Motor neuron (in vitro differentiated cells): ENCODE measurements around the gene CDH22. TPM values are rescaled to one million over a fixed set of nuclear protein-coding genes. Genes with fewer than 3 reads are reported as not detected.

Source experiments
- ATAC-seq, 8 experiments: fragments of 200-7000 bp; cut with Tn5 transposase; replicated peaks in 6 of 8; 2 replicates each; pipeline ENCODE4 v1.8.0; 2021; ENCODE audit warnings: mild to moderate bottlenecking in 8 of 8, moderate library complexity in 8 of 8
- H3K27ac ChIP-seq, 2 donors: fragments of 250-450 bp; sonication (Bioruptor Pico); 2 replicates each; pipeline ENCODE4 v1.9.0; 2021; ENCODE audit warnings: antibody characterized with exemption in 2 of 2, mild to moderate bottlenecking in 2 of 2, moderate library complexity in 1 of 2
- H3K4me1 ChIP-seq, 2 donors: fragments of 250-450 bp; sonication (Bioruptor Pico); replicated peaks in 1 of 2; 2 replicates each; pipeline ENCODE4 v1.6.1; 2021; ENCODE audit warnings: antibody characterized with exemption in 2 of 2, mild to moderate bottlenecking in 2 of 2, moderate library complexity in 1 of 2
- H3K4me3 ChIP-seq, 5 donors: fragments of 250-450 bp; sonication (Bioruptor Pico); 2 replicates each; pipeline ENCODE4 v1.9.0; 2021; ENCODE audit warnings: antibody characterized with exemption in 5 of 5, mild to moderate bottlenecking in 5 of 5, moderate library complexity in 4 of 5
- WGBS, 10 experiments: fragments of 450-650 bp; shearing (Covaris generic); methylation state at CpG; one replicate each; pipeline ENCODE4 v1.0.0; 2022; 5-methylcytosine and 5-hydroxymethylcytosine counted together
- in situ Hi-C, 9 experiments: fragments of 400-800 bp; cut with MboI; loops; one replicate each; pipeline ENCODE4 v1.15.0; 2021; ENCODE audit warnings: low sequenced_read_pairs in 9 of 9, low pct_unique_long_range_greater_than_20kb in 2 of 9; ENCODE audit not compliant: unreplicated experiment in 9 of 9
- total RNA-seq, 8 experiments: library from RNA; unstranded; fragments of 300-600 nt; gene quantifications; 2 replicates each; pipeline versions ENCODE4 v1.2.3 to v1.2.4, GENCODE V29; 2022

The CDH22 gene
- total RNA-seq, 8 experiments from 2014 or later, result 0.36 to 4.4 (median 2.3) TPM

DNA sequence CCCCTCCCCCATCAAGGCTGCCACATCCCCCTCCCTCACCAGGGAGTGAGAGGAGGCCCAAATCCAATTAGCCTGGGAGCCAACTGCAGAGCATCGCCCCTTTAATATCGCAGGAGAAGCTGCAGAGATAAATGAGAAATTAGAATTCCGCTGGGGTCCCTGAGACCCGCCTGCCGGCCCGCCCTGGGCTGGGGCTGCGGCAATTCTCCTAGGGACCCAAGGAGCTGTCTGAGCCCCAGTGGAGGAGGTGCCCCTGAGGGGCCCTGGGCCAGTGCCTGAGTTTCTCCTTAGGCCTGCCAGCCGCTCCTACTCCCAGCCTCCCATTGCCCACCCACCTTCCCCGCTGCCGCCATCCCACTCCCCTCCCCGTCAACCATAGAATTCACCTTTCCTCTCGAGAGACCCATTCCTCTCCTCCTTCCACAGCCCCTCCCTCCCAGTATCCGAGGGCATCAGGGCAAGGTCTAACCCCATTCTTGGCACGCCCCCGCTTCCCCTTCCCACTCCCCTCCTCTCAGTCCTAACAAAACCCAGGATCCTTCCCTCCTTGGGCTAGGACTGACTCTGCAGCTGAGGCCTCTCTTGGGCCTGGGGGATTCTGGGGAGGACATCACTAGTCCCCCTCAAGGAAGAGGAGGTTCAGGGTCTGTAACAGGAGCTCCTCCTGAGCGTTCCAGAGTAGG lies 20.0 kb upstream of the CDH22 start:
- WGBS, 10 experiments, result 13 to 90% (median 50%) methylated on average over 2 to 8 of the region's 16 CpGs; no CpG with 5 or more reads in 7 of the 10 experiments
- peaks cover 54 to 68% of the 10 kb centered on the region in 2 donors for H3K4me1 ChIP-seq
- H3K4me3 ChIP-seq, result no peak overlapping the region
- in situ Hi-C loops, result loop anchor here in 3 of 9 experiments (25.0 kb wide), 2 partner anchors 191 to 316 kb away; partner anchors contain the start of gene MMP9 (in 1 of the 3)
- no peak overlapping the region for H3K27ac ChIP-seq
- peak in 5 of 8 experiments; percentile 8 to 38 (median 21) for ATAC-seq

DNA sequence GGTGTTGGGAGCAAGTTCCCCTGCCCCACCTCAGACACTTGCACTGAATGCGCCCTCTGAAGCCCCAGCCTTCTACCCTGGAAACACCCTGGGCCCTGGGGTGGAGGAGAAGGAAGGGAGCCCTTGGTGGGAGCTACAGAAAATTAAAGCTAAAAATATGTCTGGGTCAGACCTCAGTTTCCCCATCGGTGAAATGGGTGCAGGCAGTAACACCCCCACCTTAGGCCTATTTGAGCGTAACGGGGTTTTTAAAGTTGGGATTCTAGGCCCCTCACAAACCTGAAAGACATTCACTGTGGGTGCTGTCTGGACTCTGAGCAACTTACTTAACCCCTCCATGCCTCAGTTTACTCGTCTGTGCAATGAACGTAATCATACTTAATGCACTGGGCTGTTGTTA lies 19.3 kb upstream of the CDH22 start:
- Histone ChIP-seq H3K4me3 (no peak overlapping the region), H3K4me1 (peaks cover 46 to 60% of the 10 kb centered on the region in 2 donors), H3K27ac (no peak overlapping the region)
- WGBS, 10 experiments, result 42 to 100% (median 84%) methylated on average over 1 to 4 of the region's 6 CpGs; no CpG with 5 or more reads in 3 of the 10 experiments
- in situ Hi-C loops, result loop anchor here in 3 of 9 experiments (25.0 kb wide), 2 partner anchors 190 to 315 kb away; partner anchors contain the start of gene MMP9 (in 1 of the 3)
- ATAC-seq, result no peak

DNA sequence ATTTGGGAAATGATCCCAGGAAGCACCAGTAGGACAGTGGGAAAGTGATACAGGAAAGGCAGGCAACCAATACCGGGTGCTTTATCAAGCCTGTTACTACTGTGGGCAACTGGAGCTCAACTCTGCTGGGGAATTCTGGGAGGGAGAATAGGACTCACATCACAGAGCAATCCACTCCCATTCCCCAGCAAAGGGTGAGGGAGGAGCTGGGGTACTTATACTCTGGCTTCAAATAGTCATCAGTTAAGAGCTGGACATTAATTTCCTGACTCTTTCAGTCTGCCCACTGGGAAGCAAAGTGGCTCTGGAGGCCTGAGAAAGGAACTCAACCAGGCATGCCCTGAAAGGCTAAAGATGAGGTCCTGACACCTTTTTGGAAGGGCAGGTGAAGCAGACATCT lies 17.5 kb upstream of the CDH22 start:
- peaks cover 43 to 53% of the 10 kb centered on the region in 2 donors for H3K4me1 ChIP-seq
- peak in 5 of 8 experiments; percentile 46 to 76 (median 65) for ATAC-seq
- 0 to 100% (median 69%) methylated on average over 1 of the region's 1 CpG; no CpG with 5 or more reads in 6 of the 10 experiments for WGBS, 10 experiments
- no peak overlapping the region for H3K4me3 ChIP-seq
- in situ Hi-C loops, result loop anchor here in 3 of 9 experiments (25.0 kb wide), 2 partner anchors 188 to 313 kb away; partner anchors contain the start of gene MMP9 (in 1 of the 3)
- no peak overlapping the region for H3K27ac ChIP-seq

DNA sequence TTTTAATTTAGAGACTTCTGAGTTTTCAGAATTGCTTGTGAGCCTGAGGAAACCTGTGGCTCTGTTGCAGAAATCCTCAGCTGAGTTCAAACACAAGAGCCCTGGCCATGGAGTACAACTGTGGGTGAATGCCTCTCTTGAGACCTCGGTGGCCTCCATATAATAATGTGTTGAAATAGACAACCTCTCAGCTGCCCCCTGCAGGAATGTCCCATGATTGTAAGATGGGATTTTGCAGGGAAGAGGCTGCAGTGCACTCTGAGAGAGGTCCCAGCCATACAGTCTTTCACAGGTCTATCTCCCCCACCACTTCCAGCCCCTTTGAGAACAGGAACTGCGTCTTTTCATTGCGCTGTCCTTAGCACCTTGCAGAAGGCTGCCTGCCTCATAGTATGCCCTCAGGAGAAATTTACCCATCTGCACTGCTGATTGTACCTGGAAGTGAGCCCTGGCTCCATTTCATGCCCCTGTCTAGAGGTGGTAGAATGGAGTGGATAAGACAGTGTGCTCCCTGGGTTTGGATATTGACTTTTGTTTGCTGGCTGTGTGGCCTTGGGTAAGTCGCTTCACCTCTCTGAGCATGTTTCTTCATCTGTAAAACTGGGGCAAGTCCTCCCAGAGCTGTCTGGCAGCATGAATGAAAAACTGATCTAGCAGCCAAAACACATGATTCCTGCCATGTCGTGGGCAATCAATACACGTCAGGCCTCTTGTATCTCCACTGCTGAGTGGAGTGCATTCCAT lies 16.8 kb upstream of the CDH22 start:
- ATAC-seq, result peak in 4 of 8 experiments; percentile 7 to 80 (median 67)
- in situ Hi-C loops, result loop anchor here in 6 of 9 experiments (25.0 kb wide), 2 partner anchors 188 to 313 kb away; partner anchors contain the start of gene MMP9 (in 1 of the 6)
- Histone ChIP-seq H3K4me3 (no peak overlapping the region), H3K4me1 (peaks cover 44 to 49% of the 10 kb centered on the region in 2 donors), H3K27ac (no peak overlapping the region)
- 0 to 69% (median 35%) methylated on average over 1 to 6 of the region's 6 CpGs; no CpG with 5 or more reads in 4 of the 10 experiments for WGBS, 10 experiments

DNA sequence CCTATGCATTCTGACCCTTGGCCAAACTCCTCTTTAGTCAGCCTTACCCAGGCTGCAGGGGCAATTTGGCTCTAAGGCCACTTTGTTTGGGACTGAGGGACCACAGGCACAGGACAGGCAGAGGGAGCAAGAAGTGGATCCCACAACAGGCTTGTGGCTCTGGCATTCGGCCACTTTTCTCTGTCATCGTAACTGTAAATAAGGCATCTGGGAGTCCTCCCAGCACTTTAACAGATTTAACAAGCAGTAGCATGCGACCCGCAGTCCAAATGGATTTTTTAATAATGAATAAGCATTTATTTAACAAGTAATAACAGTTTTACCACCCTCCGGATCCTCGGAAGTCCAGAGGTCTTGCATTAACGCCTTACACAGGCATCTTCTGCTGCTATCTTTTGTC lies 16.1 kb upstream of the CDH22 start:
- Histone ChIP-seq H3K4me3 (no peak overlapping the region), H3K4me1 (peaks cover 38 to 43% of the 10 kb centered on the region in 2 donors), H3K27ac (no peak overlapping the region)
- WGBS, 10 experiments, result 2 to 100% (median 86%) methylated on average over 1 to 6 of the region's 7 CpGs
- no peak for ATAC-seq
- in situ Hi-C loops, result loop anchor here in 4 of 9 experiments (25.0 kb wide), 1 partner anchor 187 kb away; no protein-coding TSS in a partner anchor

DNA sequence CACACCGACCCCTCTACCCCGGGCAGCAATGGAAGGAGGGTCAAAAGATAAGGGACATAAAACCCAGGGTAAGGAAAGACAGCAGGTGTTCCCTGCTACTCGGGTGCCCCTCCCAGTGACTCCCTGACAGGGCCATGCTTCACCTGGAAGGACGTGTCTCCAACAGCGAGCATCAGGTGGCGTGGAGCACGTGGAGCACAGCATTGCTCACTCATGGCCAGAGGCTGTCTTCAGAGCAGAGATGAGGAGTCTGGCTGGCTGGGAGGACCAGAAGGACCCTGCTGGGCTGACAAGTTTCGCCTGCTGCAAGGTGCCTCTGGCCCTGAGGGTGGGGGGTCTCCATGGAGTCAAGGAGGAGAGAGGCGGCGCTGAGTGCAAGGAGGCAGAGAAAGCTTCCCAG lies 15.3 kb upstream of the CDH22 start:
- Histone ChIP-seq H3K27ac (no peak overlapping the region), H3K4me1 (peaks cover 30 to 35% of the 10 kb centered on the region in 2 donors), H3K4me3 (no peak overlapping the region)
- 20 to 86% (median 73%) methylated on average over 1 to 8 of the region's 10 CpGs; no CpG with 5 or more reads in 4 of the 10 experiments for WGBS, 10 experiments
- ATAC-seq, result no peak
- in situ Hi-C loops, result loop anchor here in 4 of 9 experiments (25.0 kb wide), 1 partner anchor 186 kb away; no protein-coding TSS in a partner anchor

DNA sequence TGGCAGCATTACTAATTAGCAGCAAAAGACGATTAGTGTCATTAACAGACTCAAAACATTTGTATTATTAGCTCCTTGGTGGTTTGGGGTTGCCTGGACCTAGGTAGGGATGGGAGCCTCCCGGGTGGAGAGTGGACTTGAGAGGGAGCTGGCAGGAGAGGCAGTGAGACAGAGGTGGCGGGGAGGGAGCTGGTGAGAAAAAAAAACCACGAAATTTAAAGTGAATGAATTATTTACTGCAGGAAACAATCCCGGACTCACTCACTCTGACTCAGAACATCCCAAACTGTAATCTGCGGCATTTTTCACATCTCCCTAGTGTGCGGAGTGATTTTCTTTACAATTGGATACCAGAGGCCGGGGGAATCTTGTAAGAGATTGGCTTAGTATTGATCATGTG lies 14.3 kb upstream of the CDH22 start:
- peaks cover 23 to 28% of the 10 kb centered on the region in 2 donors for H3K4me1 ChIP-seq
- WGBS, 10 experiments, result 17 to 70% (median 45%) methylated on average over 1 to 6 of the region's 8 CpGs; no CpG with 5 or more reads in 4 of the 10 experiments
- ATAC-seq, result no peak
- H3K4me3 ChIP-seq, result no peak overlapping the region
- no peak overlapping the region for H3K27ac ChIP-seq
- in situ Hi-C loops, result loop anchor here in 4 of 9 experiments (25.0 kb wide), 1 partner anchor 185 kb away; no protein-coding TSS in a partner anchor

DNA sequence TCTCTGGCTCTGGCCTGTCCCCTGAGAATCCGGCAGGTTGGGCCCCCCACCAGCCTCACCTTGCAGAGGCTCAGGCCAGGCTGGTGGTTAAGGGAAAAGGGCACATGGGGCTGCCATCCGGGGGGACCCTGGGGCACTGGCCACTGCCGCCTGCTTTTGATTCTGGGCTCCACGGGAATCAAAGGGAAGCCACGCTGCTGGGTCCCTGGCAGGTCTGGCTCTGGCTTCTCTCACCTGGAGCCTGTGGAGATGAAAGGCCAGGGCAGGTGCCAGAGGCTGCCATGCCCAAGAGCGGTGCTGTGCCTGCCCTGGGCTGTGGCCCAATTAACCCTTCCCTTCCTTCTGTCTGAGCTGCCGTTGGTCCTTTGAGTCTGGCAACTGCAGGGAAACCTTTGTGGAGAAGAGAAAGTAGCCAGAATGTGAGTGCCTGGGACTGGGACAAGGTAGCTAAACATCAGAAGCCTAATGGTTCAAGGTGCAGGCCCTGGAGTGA lies 9.4 kb upstream of the CDH22 start:
- no peak overlapping the region for H3K4me3 ChIP-seq
- ATAC-seq, result peak in 1 of 8 experiments; percentile 11
- H3K4me1 ChIP-seq, result peaks cover 12 to 17% of the 10 kb centered on the region in 2 donors
- no peak overlapping the region for H3K27ac ChIP-seq
- in situ Hi-C loops, result loop anchor here in 4 of 9 experiments (25.0 kb wide), 1 partner anchor 180 kb away; no protein-coding TSS in a partner anchor
- WGBS, 10 experiments, result 0 to 75% (median 0%) methylated on average over 1 to 2 of the region's 7 CpGs; no CpG with 5 or more reads in 7 of the 10 experiments

DNA sequence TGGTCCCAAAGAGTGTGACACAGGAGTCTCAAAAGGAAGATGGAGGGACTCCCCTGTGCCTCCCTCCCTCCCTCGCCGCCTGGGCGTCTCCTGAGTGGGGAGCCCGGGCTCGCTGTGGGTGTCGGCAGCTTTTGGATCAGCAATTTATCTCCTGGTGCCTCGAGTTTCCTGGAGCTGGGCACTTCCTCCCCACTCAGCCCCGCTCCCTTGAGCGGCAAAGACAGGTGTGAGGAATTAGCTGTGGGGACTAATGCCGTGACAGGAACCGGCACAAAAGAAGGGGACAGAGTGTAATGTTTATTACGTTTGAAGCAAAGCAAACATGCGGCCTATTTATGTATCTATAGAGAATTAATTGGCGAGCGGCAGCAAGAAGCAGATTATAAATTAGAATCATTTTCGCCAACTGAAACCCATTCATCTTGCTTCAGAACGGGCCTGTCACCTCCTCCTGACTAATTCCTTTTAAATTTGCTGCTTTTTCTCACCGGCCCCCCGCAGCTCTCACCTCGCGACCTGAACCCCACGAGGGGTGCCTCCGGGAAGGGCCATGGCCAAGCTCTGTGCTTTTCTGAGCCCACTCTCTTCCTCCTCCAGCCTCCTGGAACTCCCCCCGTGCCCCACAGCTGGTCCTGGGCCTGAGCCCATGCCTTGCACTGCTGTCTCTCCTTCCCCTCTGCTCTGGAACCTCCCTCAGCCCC lies 8.8 kb upstream of the CDH22 start:
- Histone ChIP-seq H3K27ac (no peak overlapping the region), H3K4me1 (peaks cover 14 to 17% of the 10 kb centered on the region in 2 donors), H3K4me3 (no peak overlapping the region)
- in situ Hi-C loops, result loop anchor here in 4 of 9 experiments (25.0 kb wide), 1 partner anchor 180 kb away; no protein-coding TSS in a partner anchor
- ATAC-seq, result peak in 5 of 8 experiments; percentile 24 to 64 (median 42)
- WGBS, 10 experiments, result 22 to 44% (median 41%) methylated on average over 2 to 21 of the region's 24 CpGs; no CpG with 5 or more reads in 2 of the 10 experiments

DNA sequence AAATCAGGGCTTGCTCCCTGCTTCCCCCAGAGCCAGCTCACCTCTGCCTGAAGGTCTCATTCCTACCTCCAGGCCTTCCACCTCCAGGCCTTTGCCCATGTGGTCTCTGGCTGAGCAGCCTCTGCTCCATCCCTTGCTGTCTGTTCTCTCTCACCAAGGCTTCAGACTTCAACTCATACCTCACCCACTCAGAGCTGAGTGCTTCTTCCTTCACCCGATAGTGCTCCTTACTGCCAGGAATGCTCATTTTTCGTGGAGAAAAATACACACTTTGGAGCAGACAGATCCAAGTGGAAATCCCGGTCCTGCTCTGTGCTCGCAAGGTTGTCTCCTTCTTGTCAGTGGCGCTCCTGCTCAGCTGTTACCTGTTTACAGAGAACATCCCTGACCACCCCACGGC lies 7.0 kb upstream of the CDH22 start:
- peaks cover 21 to 23% of the 10 kb centered on the region in 2 donors for H3K4me1 ChIP-seq
- WGBS, 10 experiments, result 35 to 89% (median 65%) methylated on average over 1 to 6 of the region's 6 CpGs; no CpG with 5 or more reads in 3 of the 10 experiments
- H3K27ac ChIP-seq, result no peak overlapping the region
- in situ Hi-C loops, result loop anchor here in 4 of 9 experiments (25.0 kb wide), 1 partner anchor 178 kb away; no protein-coding TSS in a partner anchor
- H3K4me3 ChIP-seq, result no peak overlapping the region
- no peak for ATAC-seq

DNA sequence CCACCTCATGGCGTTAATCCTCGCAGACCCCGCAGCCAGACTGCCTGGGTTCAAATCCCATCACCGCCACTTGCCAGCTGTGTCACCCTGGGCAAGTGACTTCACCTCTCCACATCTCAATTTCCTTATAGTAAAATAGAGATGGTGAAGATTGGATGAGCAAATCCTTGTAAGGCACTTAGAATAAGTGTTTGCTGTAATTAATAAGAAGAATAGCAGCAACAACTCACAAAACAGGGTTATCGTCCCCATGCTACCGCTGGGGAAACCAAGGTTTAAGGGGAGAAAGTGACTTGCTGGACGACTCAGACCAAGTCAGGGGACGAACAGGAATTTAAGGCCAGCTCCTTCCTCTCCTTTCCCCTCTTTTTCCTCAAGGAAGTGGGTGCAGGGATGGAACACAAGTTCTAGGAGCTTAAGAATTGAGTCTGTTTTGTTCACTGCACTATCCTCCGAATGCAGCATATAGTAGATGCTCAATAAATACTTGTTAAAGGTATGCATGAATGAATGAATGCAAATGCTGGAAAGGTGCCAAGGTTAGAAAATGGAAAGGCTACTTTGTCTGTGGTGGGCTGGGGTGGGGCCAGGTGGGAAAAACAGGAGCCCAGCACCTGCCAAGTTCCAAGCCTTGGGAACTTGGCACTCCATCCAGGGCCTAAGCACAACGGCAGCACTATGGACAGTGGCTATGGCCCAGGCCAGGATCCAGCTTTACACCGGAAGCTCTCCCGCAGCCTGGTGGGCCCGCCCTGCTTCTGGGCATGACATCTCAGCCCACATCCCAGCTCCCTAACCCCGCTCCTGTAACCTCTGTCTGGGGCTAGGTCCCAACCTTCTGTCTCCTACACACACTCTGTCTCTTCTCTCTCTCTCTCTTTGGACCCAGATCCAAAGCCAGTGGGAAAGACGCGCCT lies 4.9 kb upstream of the CDH22 start:
- Histone ChIP-seq H3K4me3 (peak overlapping the region in 2 of 5 donors; percentile 5 to 23), H3K27ac (no peak overlapping the region), H3K4me1 (peaks cover 21 to 23% of the 10 kb centered on the region in 2 donors)
- in situ Hi-C loops, result loop anchor here in 4 of 9 experiments (25.0 kb wide), 1 partner anchor 176 kb away; no protein-coding TSS in a partner anchor
- ATAC-seq, result no peak
- 7 to 78% (median 54%) methylated on average over 2 to 9 of the region's 16 CpGs; no CpG with 5 or more reads in 1 of the 10 experiments for WGBS, 10 experiments
